WERI-Rb-1 (cell line): ENCODE data around the gene CUL1.

Experiments used
- DNase-seq: peaks from one replicate; pipeline ENCODE4 v3.0.0-alpha.2; 2020
- H3K27ac ChIP-seq: fragments of 250-450 bp; sonication (Bioruptor Pico); 2 replicates; pipeline ENCODE4 v1.5.1; 2020; ENCODE audit warnings: mild to moderate bottlenecking, moderate library complexity
- H3K27me3 ChIP-seq: fragments of 250-450 bp; sonication (Bioruptor Pico); 2 replicates; pipeline ENCODE4 v1.5.1; 2021; ENCODE audit warnings: mild to moderate bottlenecking, low read depth, moderate library complexity; ENCODE audit not compliant: insufficient read depth, severe bottlenecking
- H3K36me3 ChIP-seq: fragments of 250-450 bp; sonication (Bioruptor Pico); 2 replicates; pipeline ENCODE4 v1.5.1; 2020; ENCODE audit warnings: mild to moderate bottlenecking, moderate library complexity
- H3K4me3 ChIP-seq: 2 replicates; pipeline ENCODE4 v1.5.1; 2011; ENCODE audit warnings: low read depth, mild to moderate bottlenecking, control low read depth, low read length
- H3K9me3 ChIP-seq: fragments of 250-450 bp; sonication (Bioruptor Pico); 2 replicates; pipeline ENCODE4 v1.5.1; 2021; ENCODE audit warnings: mild to moderate bottlenecking, moderate library complexity; ENCODE audit not compliant: severe bottlenecking
- TF ChIP-seq, protein P1 (sequence below): IDR thresholded peaks from 2 replicates; pipeline ENCODE4 v1.5.1; 2011; ENCODE audit warnings: low read depth, mild to moderate bottlenecking, control low read depth, inconsistent platforms, low read length

The CUL1 gene

DNA sequence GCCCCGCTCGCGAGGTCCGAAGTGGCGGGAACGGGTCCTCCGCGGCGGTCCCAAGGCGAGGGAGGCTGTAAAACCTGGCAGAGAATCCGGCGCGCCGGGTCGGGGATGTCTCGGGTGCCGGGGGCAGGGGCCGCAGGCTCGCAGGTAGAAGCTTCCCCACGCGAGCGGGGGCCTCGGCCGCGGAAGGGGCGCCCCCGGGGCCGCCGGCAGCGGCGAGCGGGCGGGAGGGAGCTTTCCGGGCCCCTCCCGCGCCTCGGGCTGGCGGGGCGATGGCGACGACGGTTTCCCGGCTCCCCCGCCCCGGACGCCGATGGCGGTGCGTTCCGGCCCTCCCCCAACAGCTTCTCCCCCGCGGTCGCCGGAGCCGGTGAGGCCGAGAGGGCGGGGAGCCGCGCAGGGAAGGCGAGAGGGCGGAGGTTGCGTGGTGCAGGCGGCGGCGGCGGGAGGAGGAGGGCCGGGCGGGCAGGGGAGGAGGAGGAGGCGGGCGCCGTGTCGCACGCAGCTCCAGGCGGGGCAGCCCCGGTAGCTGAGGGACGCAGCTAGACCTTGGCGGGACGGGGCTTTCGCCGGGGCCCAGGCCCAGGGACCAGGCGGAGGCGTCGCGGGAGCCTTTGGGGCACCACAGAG is at the start of gene CUL1:
Gene CUL1, plus strand, starts transcription at position 507 of the 627 bp plus-strand sequence. CDS start 31,220 bp downstream, outside the sequence.
- Histone ChIP-seq H3K9me3 (no peaks in the 10 kb centered on the region), H3K27me3 (no peaks in the 10 kb centered on the region), H3K4me3 (peak within 1 kb of the TSS; percentile 92), H3K36me3 (peaks cover 5% of the 10 kb centered on the region), H3K27ac (peak within 1 kb of the TSS; percentile 97)
- DNase-seq: peak; percentile 82
- TF ChIP-seq, protein P1, sequence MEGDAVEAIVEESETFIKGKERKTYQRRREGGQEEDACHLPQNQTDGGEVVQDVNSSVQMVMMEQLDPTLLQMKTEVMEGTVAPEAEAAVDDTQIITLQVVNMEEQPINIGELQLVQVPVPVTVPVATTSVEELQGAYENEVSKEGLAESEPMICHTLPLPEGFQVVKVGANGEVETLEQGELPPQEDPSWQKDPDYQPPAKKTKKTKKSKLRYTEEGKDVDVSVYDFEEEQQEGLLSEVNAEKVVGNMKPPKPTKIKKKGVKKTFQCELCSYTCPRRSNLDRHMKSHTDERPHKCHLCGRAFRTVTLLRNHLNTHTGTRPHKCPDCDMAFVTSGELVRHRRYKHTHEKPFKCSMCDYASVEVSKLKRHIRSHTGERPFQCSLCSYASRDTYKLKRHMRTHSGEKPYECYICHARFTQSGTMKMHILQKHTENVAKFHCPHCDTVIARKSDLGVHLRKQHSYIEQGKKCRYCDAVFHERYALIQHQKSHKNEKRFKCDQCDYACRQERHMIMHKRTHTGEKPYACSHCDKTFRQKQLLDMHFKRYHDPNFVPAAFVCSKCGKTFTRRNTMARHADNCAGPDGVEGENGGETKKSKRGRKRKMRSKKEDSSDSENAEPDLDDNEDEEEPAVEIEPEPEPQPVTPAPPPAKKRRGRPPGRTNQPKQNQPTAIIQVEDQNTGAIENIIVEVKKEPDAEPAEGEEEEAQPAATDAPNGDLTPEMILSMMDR: no peak

DNA sequence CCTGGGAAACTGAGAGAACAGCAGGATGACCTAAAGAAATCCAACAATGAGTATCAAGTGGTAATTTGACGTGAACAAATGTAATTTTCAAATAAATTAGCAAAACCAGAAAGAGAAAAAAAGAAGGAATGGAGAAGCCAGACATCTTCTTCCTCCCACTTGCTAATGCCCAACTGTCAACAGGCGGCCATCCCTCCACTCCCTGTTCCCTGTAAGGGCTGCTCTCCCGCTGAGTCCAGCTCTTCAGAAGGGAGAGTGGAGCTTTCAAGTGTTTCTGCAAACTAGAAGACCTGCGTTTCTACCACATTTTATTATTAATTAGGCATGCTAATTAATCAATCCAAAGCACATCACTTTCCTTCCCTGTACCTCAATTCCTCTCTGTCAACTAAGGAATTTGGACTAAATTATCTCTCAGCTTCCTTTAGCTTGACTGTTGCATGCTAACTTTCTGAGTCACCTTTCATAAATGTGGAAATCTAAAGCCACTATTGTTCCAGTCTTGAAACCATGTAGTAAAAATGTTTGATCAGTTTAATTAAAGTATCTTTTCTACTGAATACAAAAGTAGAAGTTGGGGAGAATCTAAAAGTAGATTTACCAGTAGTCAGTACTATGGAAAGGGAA is 48.4 kb upstream of the CUL1 start:
- no peaks in the 10 kb centered on the region for H3K9me3 ChIP-seq
- H3K4me3 ChIP-seq: no peak overlapping the region
- DNase-seq: no peak
- TF ChIP-seq, protein P1: no peak
- H3K27ac ChIP-seq: no peak overlapping the region
- no peaks in the 10 kb centered on the region for H3K27me3 ChIP-seq
- no peaks in the 10 kb centered on the region for H3K36me3 ChIP-seq

GRCh38 chr7:148652773-148653172 is 45.9 kb upstream of the CUL1 start:
- H3K4me3 ChIP-seq: no peak overlapping the region
- no peaks in the 10 kb centered on the region for H3K27me3 ChIP-seq
- H3K36me3 ChIP-seq: no peaks in the 10 kb centered on the region
- no peaks in the 10 kb centered on the region for H3K9me3 ChIP-seq
- H3K27ac ChIP-seq: no peak overlapping the region
- TF ChIP-seq, protein P1: no peak
- DNase-seq: no peak

DNA sequence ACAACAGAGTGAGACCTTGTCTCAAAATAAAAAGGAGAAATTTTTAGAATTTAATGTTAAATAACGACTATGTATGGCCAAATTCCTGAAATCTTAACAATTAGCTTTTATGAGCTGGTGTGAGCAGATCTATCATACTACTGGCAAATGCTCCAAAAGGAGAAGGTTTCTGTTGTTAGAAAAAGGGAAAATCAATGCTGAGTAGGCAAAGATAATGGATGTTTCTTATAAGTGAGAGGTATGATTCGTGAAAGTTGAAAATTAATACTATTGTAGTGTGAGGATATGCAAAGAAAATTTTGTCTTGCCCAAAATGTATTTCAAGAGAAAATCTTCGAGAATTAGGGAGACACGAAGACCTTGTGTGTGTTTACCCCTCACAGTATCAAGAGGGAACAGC is 40.8 kb upstream of the CUL1 start:
- Histone ChIP-seq H3K27me3 (no peaks in the 10 kb centered on the region), H3K27ac (no peak overlapping the region), H3K4me3 (no peak overlapping the region), H3K36me3 (no peaks in the 10 kb centered on the region), H3K9me3 (no peaks in the 10 kb centered on the region)
- TF ChIP-seq, protein P1: no peak
- no peak for DNase-seq

DNA sequence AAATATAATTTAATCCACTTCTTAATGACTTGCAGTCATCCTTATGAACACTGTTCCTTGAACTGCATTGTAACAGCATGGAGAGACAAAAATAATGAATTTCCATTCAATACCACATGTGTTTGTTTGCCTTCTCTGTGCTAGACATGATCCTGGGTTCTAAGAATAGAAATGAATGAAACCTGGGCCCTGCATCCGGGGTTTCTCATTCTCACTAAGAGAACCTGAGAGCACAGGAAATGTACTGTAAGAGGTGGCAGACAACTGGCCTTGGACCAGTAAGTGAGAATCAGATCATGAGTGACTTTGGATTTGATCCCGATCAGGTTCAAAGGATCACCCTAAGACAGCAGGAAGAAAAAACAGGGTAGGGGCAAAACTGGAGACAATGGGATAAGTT is 37.2 kb upstream of the CUL1 start:
- DNase-seq: no peak
- TF ChIP-seq, protein P1: no peak
- Histone ChIP-seq H3K4me3 (no peak overlapping the region), H3K9me3 (peaks cover 3% of the 10 kb centered on the region), H3K36me3 (no peaks in the 10 kb centered on the region), H3K27me3 (no peaks in the 10 kb centered on the region), H3K27ac (no peak overlapping the region)
